GF-D8 (cell line): ENCODE measurements around the gene DOK6.
A peak's percentile ranks its signal among the peaks of the same experiment; 100 is the strongest.

Source experiments
- DNase-seq: peaks from one replicate; lab custom pipeline; 2025; lab: John Stamatoyannopoulos, UW

The DOK6 gene

GRCh38 chr18:69752737-69753380 lies 352.2 kb downstream of the DOK6 start:
- no peak for DNase-seq

- no peak for DNase-seq
Observed at GRCh38 chr18:69754108-69754507, 353.4 kb downstream of the DOK6 start.

GRCh38 chr18:69755041-69755440 lies 354.4 kb downstream of the DOK6 start:
- no peak for DNase-seq

GRCh38 chr18:69755856-69756496 lies 355.3 kb downstream of the DOK6 start:
- no peak for DNase-seq

GRCh38 chr18:69757733-69758132 lies 357.0 kb downstream of the DOK6 start:
- DNase-seq: no peak

- DNase-seq: no peak
Observed at GRCh38 chr18:69758458-69758857, 357.8 kb downstream of the DOK6 start.

- DNase-seq: no peak
Observed at GRCh38 chr18:69759046-69759445, 358.4 kb downstream of the DOK6 start.

- no peak for DNase-seq
Observed at GRCh38 chr18:69763002-69763401, 362.3 kb downstream of the DOK6 start.

GRCh38 chr18:69763821-69764220 lies 363.1 kb downstream of the DOK6 start:
- no peak for DNase-seq

- DNase-seq: no peak
Observed at GRCh38 chr18:69770238-69770637, 369.6 kb downstream of the DOK6 start.

- peak; percentile 98 for DNase-seq
Observed at GRCh38 chr18:69774831-69775230, 374.1 kb downstream of the DOK6 start.

- no peak for DNase-seq
Observed at GRCh38 chr18:69777248-69777647, 376.6 kb downstream of the DOK6 start.

GRCh38 chr18:69778680-69779079 lies 378.0 kb downstream of the DOK6 start:
- DNase-seq: no peak

GRCh38 chr18:69780851-69781250 lies 380.2 kb downstream of the DOK6 start:
- DNase-seq: no peak

GRCh38 chr18:69784815-69785214 lies 384.1 kb downstream of the DOK6 start:
- DNase-seq: no peak

GRCh38 chr18:69785466-69785865 lies 384.8 kb downstream of the DOK6 start:
- DNase-seq: no peak

- no peak for DNase-seq
Observed at GRCh38 chr18:69786427-69786826, 385.7 kb downstream of the DOK6 start.

GRCh38 chr18:69787825-69788547 lies 387.3 kb downstream of the DOK6 start:
- DNase-seq: no peak

- DNase-seq: no peak
Observed at GRCh38 chr18:69789794-69790193, 389.1 kb downstream of the DOK6 start.

GRCh38 chr18:69790649-69791048 lies 390.0 kb downstream of the DOK6 start:
- DNase-seq: no peak

- no peak for DNase-seq
Observed at GRCh38 chr18:69795791-69796190, 395.1 kb downstream of the DOK6 start.

- DNase-seq: no peak
Observed at GRCh38 chr18:69804776-69805501, 404.3 kb downstream of the DOK6 start.

- no peak for DNase-seq
Observed at GRCh38 chr18:69808399-69808798, 407.7 kb downstream of the DOK6 start.
